MG63 (cell line): ENCODE measurements around the gene ZNF529. TPM values are rescaled to one million over a fixed set of nuclear protein-coding genes. Genes with fewer than 3 reads are reported as not detected.
"Not testable (repeated sequence)": the region's sequence is repeated elsewhere in the genome, so short reads cannot be mapped to it uniquely, and the experiment has no call there.

Source experiments
- DNase-seq: peaks from one replicate; pipeline ENCODE4 v3.0.0-alpha.2; 2020
- H3K27me3 ChIP-seq: fragments of 250-450 bp; sonication (Bioruptor Pico); 2 replicates; pipeline ENCODE4 v1.5.1; 2020; ENCODE audit warnings: mild to moderate bottlenecking, moderate library complexity
- H3K36me3 ChIP-seq: fragments of 250-450 bp; sonication (Bioruptor Pico); 2 replicates; pipeline ENCODE4 v1.5.1; 2020; ENCODE audit warnings: mild to moderate bottlenecking, moderate library complexity
- H3K4me3 ChIP-seq: fragments of 250-450 bp; sonication (Bioruptor Pico); 2 replicates; pipeline ENCODE4 v1.5.1; 2020; ENCODE audit warnings: mild to moderate bottlenecking, moderate library complexity
- H3K9me3 ChIP-seq: fragments of 250-450 bp; sonication (Bioruptor Pico); 2 replicates; pipeline ENCODE4 v1.5.1; 2020; ENCODE audit warnings: mild to moderate bottlenecking, moderate library complexity
- total RNA-seq: library from RNA; depleted of rRNA; stranded (reverse); fragments of >200 nt; shearing (Covaris generic); gene quantifications from 2 replicates; pipeline ENCODE4 v1.2.3, GENCODE V29; 2014; ENCODE audit warnings: low replicate concordance; rRNA removed

The ZNF529 gene
- total RNA-seq, result 6.4 and 16.8 TPM in 2 replicates

DNA sequence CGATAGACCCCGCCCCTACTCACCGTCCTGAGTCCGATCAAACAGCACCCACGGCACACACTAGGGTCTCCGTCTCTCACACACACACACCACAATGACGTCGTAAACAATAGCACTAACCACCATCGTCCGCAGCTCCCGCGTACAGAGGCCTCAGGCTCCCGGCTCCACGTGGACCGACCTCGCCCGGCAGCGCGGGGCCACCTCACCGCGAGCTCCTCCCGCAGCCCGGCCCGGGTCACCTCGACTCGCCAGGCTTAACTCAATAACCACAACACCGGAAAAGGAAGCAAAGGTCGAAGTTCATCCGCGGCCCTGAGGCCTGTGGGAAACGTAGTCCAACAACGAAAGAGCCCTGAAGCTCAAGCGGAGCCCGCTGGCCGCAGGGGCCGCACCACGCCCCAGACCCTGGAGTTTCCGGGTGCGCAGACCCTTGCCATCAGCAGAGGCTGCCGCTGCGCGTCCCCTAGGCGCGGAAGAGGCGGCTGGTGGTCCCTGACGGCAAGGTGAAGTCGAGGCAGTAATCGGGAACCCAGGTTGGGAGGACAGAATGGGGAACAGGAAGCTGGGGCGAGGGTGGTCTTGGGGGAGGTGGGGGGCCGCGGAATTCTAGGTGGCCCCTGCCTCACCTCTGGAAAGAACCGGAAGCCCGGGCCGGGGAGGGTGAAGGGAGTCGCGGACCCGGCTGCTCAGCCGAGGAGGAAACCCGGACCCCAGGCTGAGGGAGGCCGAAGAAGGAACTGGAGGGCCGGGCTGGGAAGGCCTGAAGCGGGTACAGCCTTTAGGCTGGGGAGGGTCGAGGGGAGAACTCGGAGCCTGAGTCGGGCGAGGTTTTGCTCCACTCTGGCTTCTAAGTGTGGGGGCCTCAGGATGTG is at the start of gene ZNF529:
TSS of gene ZNF529 (minus strand) at position 273 of the 875 bp plus-strand sequence. CDS start 946 bp downstream, outside the sequence.
- Histone ChIP-seq H3K9me3 (peaks cover 38% of the 10 kb centered on the region), H3K27me3 (no peaks in the 10 kb centered on the region)

DNA sequence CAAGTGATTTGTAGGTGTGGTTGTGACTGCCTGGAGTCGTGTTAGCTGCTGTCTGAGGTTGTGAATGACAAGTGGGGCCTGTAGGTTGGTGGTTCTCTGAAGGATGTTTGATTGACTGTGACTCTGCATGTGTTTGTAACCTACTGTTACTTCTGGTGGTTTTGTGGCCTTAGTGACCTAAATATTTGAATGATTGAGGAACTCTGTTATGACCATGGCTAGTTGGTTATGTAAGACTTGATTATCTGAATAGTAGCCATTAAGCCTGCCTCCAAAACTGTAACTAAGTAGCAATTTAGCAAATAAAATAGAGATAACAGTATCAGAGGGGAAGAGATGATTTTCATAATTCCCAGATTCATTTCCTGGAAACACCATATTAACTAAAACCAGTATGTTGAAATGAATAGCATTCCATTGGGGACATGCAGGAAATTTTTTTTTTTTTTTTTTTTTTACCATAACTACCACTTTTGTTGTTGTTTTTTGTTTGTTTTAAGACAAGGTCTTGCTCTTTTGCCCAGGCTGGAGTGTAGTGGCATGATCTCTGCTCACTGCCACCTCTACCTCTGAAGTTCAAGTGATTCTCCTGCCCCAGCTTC is 32.9 kb upstream of the ZNF529 start:
- Histone ChIP-seq H3K36me3 (peaks cover 44% of the 10 kb centered on the region), H3K4me3 (peak overlapping the region; percentile 78), H3K9me3 (peaks cover 19% of the 10 kb centered on the region), H3K27me3 (no peaks in the 10 kb centered on the region)
- no peak for DNase-seq

More for the DNA sequence above, at the start of gene ZNF529:
- peaks cover 21% of the 10 kb centered on the region for H3K36me3 ChIP-seq
- peak within 1 kb of the TSS; percentile 52 for H3K4me3 ChIP-seq
- DNase-seq, result peak; percentile 72

DNA sequence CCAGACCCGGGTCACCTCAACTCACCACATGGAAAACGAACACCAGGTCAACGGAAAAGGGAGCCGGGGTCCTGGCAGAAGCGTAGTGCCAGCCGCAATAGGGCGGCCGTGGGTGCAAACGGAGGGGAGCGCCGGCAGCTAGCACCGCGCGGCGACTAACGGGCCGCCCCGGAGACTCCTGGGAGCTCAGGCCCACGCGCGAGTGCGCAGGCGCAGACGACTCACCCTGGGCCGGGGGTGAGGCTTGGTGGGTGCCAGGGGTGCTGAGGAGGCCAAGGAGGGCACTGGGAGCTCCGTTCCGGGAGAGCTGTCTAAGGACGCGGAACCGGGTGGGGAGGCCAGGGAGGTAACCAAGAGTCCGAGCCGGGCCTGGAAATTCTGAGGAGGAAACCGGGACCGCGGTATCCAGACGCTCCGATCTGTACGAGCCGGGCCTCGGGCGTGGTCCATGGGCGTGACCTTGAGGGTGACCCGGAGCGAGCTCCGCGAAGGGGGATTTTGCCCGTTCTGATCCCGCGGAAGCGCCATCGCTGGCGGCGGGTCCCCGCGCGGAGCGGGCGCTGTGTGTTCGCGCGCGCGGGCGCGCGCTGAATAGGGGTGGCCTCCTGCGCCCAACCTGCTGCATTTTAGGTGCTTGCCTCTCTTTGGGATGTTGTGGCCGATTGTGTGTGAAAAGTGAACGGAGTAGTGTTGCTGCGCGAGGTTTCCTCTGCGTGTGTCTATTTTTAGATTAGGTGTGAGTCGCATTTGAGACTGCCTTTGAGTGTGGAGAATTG is 32.2 kb upstream of the ZNF529 start, which contains the start of gene ZNF382:
TSS of gene ZNF382 (plus strand) at position 213 of the 776 bp plus-strand sequence. CDS start 4,602 bp downstream, outside the sequence.
- peaks cover 40% of the 10 kb centered on the region for H3K36me3 ChIP-seq
- H3K27me3 ChIP-seq, result no peaks in the 10 kb centered on the region
- DNase-seq, result peak; percentile 84

DNA sequence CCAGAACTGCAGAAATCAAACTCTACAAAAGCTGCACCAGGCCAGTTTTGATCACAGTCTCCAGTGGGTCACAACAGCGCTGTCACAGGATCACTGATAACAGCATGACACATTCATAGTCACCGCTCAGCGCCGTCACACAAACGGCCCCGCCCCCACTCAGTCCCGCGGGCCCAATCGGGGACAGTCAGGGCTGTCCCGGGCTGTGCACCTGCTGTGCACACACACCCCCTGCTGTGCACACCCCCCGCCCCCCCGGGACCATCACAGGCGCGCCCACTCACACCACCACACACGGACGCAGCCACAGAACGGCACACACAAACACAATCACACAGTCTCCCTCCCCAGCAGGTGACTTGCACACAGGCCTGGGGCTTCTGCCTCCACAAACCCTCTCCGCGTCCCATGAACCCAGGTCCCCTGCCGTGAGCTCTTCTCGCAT is 31.6 kb upstream of the ZNF529 start:
- Histone ChIP-seq H3K27me3 (no peaks in the 10 kb centered on the region), H3K9me3 (peaks cover 21% of the 10 kb centered on the region), H3K4me3 (peak overlapping the region; percentile 78), H3K36me3 (peaks cover 38% of the 10 kb centered on the region)
- DNase-seq, result peak; percentile 55

More for the DNA sequence above, 32.2 kb upstream of the ZNF529 start, which contains the start of gene ZNF382:
- Histone ChIP-seq H3K9me3 (peaks cover 20% of the 10 kb centered on the region), H3K4me3 (peak within 1 kb of the TSS; percentile 78)

DNA sequence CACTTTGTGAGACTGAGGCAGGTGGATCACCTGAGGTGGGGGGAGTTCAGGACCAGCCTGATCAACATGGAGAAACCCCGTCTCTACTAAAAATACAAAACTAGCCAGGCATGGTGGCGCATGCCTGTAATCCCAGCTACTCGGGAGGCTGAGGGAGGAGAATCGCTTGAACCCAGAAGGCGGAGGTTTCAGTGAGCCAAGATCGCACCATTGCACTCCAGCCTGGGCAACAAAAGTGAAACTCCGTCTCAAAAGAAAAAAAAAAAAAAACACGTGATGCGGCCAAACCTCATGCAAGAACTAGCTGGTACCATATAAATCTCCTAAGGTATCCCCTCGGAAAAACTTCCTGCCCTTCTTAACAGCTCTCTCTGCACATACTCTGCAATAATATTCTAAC is 29.6 kb upstream of the ZNF529 start:
- DNase-seq, H3K4me3 ChIP-seq, H3K27me3 ChIP-seq: not testable (repeated sequence)
- Histone ChIP-seq H3K36me3 (peaks cover 19% of the 10 kb centered on the region), H3K9me3 (peaks cover 22% of the 10 kb centered on the region)

DNA sequence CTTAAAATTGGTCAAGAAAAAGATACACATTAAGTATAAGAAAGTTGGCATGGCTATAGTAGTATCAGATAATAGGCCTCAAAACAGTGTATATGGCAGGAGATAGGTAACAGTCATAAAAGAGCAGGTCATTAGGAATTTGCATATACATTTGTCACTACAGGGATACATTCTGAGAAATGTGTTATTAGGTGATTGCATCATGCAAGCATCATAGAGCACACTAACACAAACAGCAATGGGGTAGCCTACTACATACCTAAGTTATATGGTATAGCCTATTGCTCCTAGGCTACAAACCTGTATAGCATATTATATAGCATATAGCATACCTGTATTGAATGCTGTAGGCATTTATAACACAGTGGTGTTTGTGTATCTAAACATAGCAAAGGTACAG is 6.2 kb upstream of the ZNF529 start:
- Histone ChIP-seq H3K36me3 (peaks cover 43% of the 10 kb centered on the region), H3K9me3 (peaks cover 24% of the 10 kb centered on the region), H3K27me3 (no peaks in the 10 kb centered on the region), H3K4me3 (no peak overlapping the region)
- DNase-seq, result no peak

DNA sequence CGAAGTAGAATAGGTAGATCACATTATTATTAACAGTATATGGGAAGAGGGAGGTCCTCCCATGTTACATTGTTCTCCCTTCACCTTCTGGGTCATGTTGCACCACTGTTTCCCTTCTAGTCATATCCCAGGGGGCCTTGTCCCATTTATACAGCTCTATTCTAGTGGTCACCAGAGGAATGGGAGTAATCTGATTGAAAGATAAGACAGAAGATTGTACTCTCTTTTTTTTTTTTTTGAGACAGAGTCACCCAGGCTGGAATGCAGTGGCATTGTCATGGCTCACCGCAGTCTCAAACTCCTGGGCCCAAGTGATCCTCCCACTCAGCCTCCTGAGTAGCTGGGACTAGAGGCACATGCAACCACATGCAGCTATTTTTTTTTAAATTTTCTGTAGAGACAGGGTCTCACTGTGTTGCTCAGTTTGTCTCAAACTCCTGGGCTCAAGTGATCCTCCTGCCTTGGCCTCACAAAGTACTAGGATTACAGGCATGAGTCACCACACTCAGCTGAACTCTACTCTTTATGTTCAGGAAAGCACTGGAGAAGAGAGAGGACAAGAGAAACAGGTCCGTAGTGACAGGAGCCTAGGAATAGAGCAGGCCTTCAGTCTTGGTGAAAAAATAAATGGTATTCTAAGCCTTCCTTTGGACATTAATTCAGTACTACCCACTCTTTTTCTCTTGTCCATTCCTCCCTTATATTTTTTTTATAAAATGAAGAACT is 4.3 kb upstream of the ZNF529 start:
- DNase-seq, result no peak
- Histone ChIP-seq H3K36me3 (peaks cover 43% of the 10 kb centered on the region), H3K4me3 (no peak overlapping the region), H3K27me3 (no peaks in the 10 kb centered on the region), H3K9me3 (peaks cover 34% of the 10 kb centered on the region)

DNA sequence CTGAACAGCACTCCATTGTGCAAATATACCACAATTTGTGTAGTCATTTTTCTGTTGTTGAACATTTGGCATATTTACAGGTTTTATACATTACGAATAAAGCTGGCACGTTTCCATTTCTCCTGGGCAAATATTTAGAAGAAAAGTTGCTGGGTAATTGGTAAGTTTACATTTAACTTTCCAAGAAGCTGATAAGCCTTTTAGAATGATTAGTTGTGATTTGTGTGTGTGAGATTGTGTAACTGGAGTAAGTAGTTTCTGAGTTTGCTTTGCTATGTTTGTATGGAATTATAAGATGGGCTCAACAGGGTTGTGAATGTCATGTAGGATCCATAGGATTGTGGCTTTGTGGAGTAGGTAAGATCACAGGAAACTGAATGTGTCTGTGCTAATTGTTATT is 1.6 kb upstream of the ZNF529 start:
- peaks cover 35% of the 10 kb centered on the region for H3K9me3 ChIP-seq
- H3K27me3 ChIP-seq, result no peaks in the 10 kb centered on the region
- no peak overlapping the region for H3K4me3 ChIP-seq
- no peak for DNase-seq
- peaks cover 26% of the 10 kb centered on the region for H3K36me3 ChIP-seq

DNA sequence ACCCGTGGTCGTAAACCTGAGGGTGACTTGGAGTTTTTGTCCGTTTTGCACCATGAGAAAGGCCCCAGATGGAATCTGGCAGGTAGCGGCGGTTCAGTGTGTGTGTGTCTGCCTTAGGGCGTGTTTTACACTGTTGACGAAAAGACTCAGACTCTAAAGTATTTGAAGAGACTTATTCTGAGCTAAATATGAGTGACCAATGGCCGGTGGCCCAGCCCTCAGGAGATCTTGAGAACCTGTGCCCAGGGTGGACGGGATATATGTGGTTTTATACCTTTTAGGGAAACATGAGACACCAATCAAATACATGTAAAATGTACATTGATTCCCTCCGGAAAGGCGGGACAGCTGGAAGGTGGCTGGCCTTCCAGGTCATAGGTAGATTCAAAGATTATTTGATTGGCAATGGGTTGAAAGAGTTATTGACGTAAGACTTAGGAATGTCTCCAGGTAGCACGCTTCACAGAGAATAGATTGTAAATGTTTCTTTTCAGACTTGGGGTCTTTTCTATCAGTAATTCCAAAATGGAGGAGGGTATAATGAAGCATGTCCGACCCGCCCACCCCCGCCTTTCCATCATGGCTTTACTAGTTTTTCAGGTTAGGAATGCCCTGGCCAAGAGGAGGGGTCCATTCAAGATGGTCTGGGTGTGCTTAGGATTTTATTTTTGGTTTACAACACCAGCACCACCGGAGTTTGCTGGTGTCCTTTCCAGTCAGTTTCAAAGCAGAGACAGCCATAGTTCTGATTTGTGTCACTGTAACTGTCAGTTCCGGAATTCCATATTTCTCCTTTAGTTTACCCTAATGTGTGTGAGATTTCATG is 1.0 kb upstream of the ZNF529 start:
- Histone ChIP-seq H3K27me3 (no peaks in the 10 kb centered on the region), H3K9me3 (peaks cover 34% of the 10 kb centered on the region), H3K36me3 (peaks cover 22% of the 10 kb centered on the region), H3K4me3 (peak overlapping the region; percentile 52)
- no peak for DNase-seq

DNA sequence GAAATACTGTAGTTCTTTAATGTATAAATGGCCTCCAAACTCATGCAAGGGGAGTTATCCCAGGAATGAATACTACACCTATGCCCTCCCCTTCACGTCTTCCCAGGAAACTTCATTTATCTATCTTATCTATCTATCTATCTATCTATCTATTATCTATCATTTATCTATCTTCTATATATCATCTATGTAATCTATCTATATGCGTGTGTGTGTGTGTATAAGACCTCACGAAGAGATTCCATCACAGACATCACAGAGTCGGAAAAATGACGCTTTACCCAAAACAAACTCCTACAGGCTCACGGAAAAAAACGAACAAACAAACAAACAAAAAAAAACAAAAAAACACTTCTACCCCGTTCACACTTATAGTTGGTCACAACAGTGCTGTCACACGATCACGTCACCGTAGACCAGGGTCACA is 486 bp downstream of the ZNF529 start:
- peaks cover 38% of the 10 kb centered on the region for H3K9me3 ChIP-seq
- H3K4me3 ChIP-seq, result peak overlapping the region; percentile 52
- peaks cover 19% of the 10 kb centered on the region for H3K36me3 ChIP-seq
- DNase-seq, result no peak
- no peaks in the 10 kb centered on the region for H3K27me3 ChIP-seq

DNA sequence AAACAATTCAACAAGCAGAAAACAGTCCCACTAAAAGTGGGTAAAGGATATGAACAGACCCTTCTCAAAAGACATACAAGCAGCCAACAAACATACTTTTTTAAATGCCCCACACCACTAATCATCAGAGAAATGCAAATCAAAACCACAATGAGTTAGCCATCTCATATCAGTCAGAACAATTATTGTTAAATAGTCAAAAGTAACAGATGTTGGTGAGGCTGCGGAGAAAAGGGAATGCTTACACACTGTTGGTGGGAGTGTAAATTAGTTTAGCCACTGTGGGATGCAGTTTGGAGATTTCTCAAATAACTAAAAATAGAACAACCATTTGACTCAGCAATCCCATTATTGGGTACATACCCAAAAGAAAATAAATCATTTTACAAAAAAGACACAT is 8.7 kb downstream of the ZNF529 start:
- Histone ChIP-seq H3K4me3 (no peak overlapping the region), H3K9me3 (peaks cover 39% of the 10 kb centered on the region), H3K36me3 (peaks cover 13% of the 10 kb centered on the region), H3K27me3 (no peaks in the 10 kb centered on the region)
- no peak for DNase-seq

DNA sequence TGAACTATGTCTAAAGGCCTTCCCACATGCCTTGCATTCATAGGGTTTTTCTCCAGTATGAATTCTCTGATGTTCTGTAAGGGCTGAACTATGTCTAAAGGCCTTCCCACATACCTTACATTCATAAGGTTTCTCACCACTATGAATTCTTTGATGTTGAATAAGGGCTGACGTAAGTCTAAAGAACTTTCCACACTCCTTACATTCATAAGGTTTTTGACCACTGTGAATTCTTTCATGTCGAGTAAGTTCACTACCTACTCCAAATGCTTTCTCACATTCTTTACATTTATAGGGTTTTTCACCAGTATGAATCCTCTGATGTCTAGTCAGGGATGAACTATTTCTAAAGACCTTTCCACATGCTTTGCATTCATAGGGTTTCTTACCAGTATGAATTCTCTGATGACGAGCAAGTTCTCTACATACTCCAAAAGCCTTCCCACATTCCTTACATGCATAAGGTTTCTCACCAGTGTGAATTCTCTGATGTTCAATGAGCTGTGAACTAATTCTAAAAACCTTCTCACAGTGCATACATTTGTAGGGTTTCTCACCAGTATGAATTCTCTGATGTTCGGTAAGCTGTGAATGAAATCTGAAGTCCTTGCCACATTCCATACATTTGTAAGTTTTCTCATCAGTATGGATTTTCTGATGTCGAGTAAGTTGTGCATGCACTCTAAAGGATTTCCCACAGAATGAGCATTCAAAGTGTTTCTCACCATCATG is 25.9 kb downstream of the ZNF529 start:
- peaks cover 48% of the 10 kb centered on the region for H3K36me3 ChIP-seq
- DNase-seq, result no peak
- H3K27me3 ChIP-seq, result no peaks in the 10 kb centered on the region
- H3K9me3 ChIP-seq, result peaks cover 70% of the 10 kb centered on the region
- H3K4me3 ChIP-seq, result no peak overlapping the region

DNA sequence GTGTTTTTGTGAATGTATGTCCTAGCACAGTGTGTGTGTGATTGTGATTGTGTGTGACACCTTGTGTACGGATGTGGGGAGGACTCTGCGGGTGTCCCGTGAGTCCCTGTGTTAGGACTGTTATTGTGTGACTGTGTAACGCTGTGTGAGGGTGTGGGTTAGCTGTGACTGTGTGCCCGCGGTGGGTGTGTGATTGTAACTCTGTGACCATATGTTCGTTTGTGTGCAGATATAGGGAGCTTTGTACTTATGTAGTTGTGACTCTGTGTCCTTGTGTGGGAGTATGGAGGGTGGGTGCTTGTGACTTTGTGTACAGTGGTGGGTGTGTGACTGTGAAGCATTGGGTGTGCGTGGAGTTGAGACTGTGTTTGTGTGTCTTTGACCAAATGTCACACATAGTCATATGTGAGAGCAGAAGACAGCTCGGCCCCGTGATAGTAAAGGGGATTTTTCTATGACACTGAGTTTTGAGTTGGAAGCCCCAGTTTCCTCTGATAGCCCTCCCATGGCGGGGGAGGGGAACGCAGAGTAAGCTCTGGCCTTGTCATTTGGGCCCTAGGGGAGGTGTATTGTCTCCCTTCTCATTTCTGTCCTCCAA is 44.1 kb downstream of the ZNF529 start:
- Histone ChIP-seq H3K36me3 (peaks cover 17% of the 10 kb centered on the region), H3K9me3 (peaks cover 28% of the 10 kb centered on the region), H3K27me3 (no peaks in the 10 kb centered on the region), H3K4me3 (peak overlapping the region; percentile 60)
- DNase-seq, result no peak

DNA sequence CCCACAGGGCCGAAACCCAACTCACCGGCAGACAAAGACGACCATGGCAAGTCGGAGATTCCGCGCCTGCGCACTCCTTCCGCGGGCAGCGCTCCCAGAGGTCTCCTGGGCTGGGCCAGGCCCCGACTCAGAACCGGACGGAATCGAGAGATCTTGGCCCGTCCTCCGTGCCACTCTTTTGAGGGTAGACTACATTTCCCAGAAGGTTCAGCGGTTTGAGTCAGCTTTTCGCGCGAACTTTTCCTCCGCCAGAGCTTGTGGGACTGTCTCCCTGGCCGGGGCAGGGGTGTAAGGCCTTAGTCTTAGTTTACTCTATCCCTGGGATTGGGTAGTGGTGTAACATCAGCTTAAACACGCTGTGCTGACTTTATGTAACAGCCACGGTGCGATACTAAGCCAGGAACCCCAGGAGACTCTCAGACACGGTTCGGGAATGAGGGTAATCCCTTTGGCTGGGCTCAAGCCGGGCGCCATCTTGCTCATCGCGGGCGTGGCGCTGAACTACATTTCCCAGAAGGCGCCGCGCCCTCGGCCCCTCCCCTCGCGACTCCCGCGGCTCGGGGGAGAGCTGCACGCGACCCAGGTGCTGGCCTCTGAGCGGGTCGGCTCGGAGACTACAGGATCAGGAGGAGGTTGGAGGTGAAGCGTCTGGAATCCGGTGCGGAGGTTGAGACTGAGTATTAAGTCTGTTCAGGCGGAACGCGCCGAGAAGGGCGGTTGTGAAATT is 44.7 kb downstream of the ZNF529 start, which contains the start of gene ZNF260:
TSS of gene ZNF260 (minus strand) at position 78 of the 727 bp plus-strand sequence. CDS start 13,033 bp downstream, outside the sequence.
- H3K9me3 ChIP-seq, result peaks cover 28% of the 10 kb centered on the region
- peaks cover 20% of the 10 kb centered on the region for H3K36me3 ChIP-seq

More for the DNA sequence above, 44.7 kb downstream of the ZNF529 start, which contains the start of gene ZNF260:
- Histone ChIP-seq H3K4me3 (peak within 1 kb of the TSS; percentile 60), H3K27me3 (no peaks in the 10 kb centered on the region)
- peak; percentile 92 for DNase-seq
